ENCODE results near the gene OR2S2.
"Not testable (repeated sequence)": the region's sequence is repeated elsewhere in the genome, so short reads cannot be mapped to it uniquely, and the experiment has no call there.

Gene OR2S2, protein sequence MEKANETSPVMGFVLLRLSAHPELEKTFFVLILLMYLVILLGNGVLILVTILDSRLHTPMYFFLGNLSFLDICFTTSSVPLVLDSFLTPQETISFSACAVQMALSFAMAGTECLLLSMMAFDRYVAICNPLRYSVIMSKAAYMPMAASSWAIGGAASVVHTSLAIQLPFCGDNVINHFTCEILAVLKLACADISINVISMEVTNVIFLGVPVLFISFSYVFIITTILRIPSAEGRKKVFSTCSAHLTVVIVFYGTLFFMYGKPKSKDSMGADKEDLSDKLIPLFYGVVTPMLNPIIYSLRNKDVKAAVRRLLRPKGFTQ

DNA sequence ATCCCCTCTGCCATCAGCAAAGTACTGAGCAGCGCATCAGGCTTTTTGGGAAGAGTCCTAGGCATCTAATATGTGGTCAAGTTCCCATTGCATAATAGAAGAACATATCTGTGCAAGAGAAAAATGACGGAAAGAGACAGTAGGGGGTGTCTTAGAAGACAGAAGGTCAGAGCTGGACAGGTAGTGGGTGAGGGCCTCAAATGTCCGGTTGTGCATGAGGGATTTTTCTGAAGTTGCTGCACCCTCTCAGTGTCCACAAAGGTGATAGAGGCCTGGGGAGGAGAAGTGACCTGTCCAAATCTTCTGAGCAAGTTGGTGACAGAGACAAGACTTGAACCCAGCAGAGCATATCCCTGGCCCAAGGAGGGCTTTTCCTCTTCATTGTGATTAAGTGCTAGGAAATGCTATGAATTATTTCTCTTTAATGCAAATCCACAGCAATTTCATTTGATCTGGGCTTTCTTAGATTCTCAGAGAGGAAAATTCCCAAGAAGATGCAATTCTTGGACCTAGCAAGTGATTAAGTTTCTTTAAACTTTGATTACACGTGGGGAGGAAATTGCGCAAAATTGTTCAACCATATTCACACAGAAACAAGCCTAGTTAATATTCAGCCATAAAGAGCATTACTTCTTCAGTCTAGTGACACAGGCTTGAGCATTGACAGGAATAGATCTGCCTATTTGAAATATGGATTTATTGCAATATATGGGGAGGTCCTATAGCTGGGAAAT, at the start of gene OR2S2:
OR2S2 (minus strand) TSS at position 51 of the 734 bp plus-strand sequence. CDS start 56 bp downstream, outside the sequence.
- ATAC-seq, result no peak
- H3K36me3 Mint-ChIP-seq, result no peaks in the 10 kb centered on the region
- H3K27ac Mint-ChIP-seq, result no peak within 1 kb of the TSS
- no peak within 1 kb of the TSS for H3K4me3 Mint-ChIP-seq
- H3K27me3 Mint-ChIP-seq, result peaks cover 49% of the 10 kb centered on the region
- H3K4me1 Mint-ChIP-seq, result no peaks in the 10 kb centered on the region
- H3K9me3 Mint-ChIP-seq, result no peaks in the 10 kb centered on the region

- Mint-ChIP-seq H3K4me1 (peaks cover 28% of the 10 kb centered on the region), H3K4me3 (no peak overlapping the region), H3K36me3 (peaks cover 7% of the 10 kb centered on the region), H3K27ac (peak overlapping the region; percentile 25), H3K27me3 (peaks cover 31% of the 10 kb centered on the region), H3K9me3 (peaks cover 7% of the 10 kb centered on the region)
- ATAC-seq, result peak; percentile 77
These were observed 49.4 kb upstream of the OR2S2 start for GRCh38 chr9:36007316-36007708.

- peak overlapping the region; percentile 25 for H3K27ac Mint-ChIP-seq
- peaks cover 28% of the 10 kb centered on the region for H3K4me1 Mint-ChIP-seq
- H3K27me3 Mint-ChIP-seq, result peaks cover 33% of the 10 kb centered on the region
- no peak overlapping the region for H3K4me3 Mint-ChIP-seq
- H3K9me3 Mint-ChIP-seq, result peaks cover 7% of the 10 kb centered on the region
- ATAC-seq, result no peak
- H3K36me3 Mint-ChIP-seq, result peaks cover 7% of the 10 kb centered on the region
These were observed 48.8 kb upstream of the OR2S2 start for GRCh38 chr9:36006549-36007315.

DNA sequence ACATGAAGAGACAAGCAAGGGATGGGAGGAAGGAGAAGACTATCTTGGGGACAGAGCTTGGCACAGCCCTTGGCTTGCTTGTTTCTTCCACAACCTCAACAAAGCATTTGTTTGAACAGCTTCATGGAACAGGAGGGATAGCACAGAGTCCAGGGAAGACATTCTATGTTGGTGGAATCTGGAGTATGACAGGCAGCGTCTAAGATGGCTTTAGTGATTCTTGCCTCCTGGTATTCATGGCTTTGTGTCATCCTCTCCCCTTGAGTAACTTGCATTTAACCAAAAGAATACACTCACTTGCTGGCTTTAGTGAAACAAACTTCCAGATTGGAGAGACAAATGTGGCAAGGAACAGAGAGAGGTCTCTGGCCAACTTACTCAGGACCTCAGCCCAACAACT, 47.9 kb upstream of the OR2S2 start:
- H3K27ac Mint-ChIP-seq, result no peak overlapping the region
- ATAC-seq, result no peak
- peaks cover 28% of the 10 kb centered on the region for H3K4me1 Mint-ChIP-seq
- H3K36me3 Mint-ChIP-seq, result peaks cover 7% of the 10 kb centered on the region
- peaks cover 41% of the 10 kb centered on the region for H3K27me3 Mint-ChIP-seq
- H3K9me3 Mint-ChIP-seq, result peaks cover 7% of the 10 kb centered on the region
- H3K4me3 Mint-ChIP-seq, result no peak overlapping the region

- ATAC-seq, result no peak
- no peaks in the 10 kb centered on the region for H3K36me3 Mint-ChIP-seq
- no peak overlapping the region for H3K27ac Mint-ChIP-seq
- peaks cover 3% of the 10 kb centered on the region for H3K9me3 Mint-ChIP-seq
- H3K4me3 Mint-ChIP-seq, result no peak overlapping the region
- H3K27me3 Mint-ChIP-seq, result peaks cover 71% of the 10 kb centered on the region
- H3K4me1 Mint-ChIP-seq, result no peaks in the 10 kb centered on the region
These were observed 40.4 kb upstream of the OR2S2 start for GRCh38 chr9:35998333-35998732.

DNA sequence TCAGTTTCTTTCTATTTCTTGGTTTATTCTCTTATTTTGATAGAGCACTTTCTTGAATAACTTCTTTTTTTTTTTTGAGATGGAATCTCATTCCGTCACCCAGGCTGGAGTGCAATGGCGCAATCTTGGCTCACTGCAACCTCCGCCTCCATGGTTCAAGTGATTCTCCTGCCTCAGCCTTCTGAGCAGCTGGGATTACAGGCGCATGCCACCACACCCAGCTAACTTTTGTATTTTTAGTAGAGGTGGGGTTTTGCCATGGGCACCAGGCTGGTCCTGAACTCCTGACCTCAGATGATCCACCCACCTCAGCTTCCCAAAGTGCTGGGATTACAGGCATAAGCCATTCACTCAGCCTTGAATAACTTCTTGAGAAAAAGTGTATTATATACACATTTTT, 39.1 kb upstream of the OR2S2 start:
- H3K4me3 Mint-ChIP-seq, H3K9me3 Mint-ChIP-seq, H3K4me1 Mint-ChIP-seq, H3K36me3 Mint-ChIP-seq, ATAC-seq, H3K27ac Mint-ChIP-seq: not testable (repeated sequence)
- peaks cover 67% of the 10 kb centered on the region for H3K27me3 Mint-ChIP-seq

GRCh38 chr9:35996358-35996970, 38.5 kb upstream of the OR2S2 start:
- ATAC-seq, result no peak
- H3K9me3 Mint-ChIP-seq, result peaks cover 3% of the 10 kb centered on the region
- no peak overlapping the region for H3K4me3 Mint-ChIP-seq
- H3K4me1 Mint-ChIP-seq, result no peaks in the 10 kb centered on the region
- no peaks in the 10 kb centered on the region for H3K36me3 Mint-ChIP-seq
- H3K27ac Mint-ChIP-seq, result no peak overlapping the region
- peaks cover 70% of the 10 kb centered on the region for H3K27me3 Mint-ChIP-seq

DNA sequence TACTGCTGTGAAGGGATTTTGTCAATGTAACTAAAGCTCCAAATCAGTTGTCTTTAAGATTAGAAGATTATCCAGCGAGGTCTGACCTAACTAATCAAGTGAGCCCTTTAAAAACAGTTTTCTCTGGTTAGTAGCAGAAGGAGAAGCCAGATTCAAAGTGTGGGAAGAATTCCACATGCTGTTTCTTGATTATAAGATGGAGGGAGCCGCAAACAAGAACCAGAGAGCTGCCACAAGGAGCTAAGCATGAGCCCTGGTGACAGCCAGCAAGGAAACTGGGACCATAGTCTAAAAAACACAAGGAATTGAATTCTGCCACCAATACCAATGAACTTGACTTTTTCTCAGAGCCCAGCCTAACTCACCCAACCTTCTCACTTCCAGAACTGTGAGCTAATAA, 37.0 kb upstream of the OR2S2 start:
- Mint-ChIP-seq H3K27ac (no peak overlapping the region), H3K27me3 (peaks cover 70% of the 10 kb centered on the region)
- no peak for ATAC-seq

GRCh38 chr9:35993976-35994720, 36.2 kb upstream of the OR2S2 start:
- no peaks in the 10 kb centered on the region for H3K36me3 Mint-ChIP-seq
- no peaks in the 10 kb centered on the region for H3K4me1 Mint-ChIP-seq
- no peak for ATAC-seq
- peaks cover 3% of the 10 kb centered on the region for H3K9me3 Mint-ChIP-seq
- no peak overlapping the region for H3K4me3 Mint-ChIP-seq
- H3K27me3 Mint-ChIP-seq, result peaks cover 71% of the 10 kb centered on the region
- no peak overlapping the region for H3K27ac Mint-ChIP-seq

More for the DNA sequence above, 37.0 kb upstream of the OR2S2 start:
- Mint-ChIP-seq H3K9me3 (peaks cover 3% of the 10 kb centered on the region), H3K4me3 (no peak overlapping the region), H3K36me3 (no peaks in the 10 kb centered on the region), H3K4me1 (no peaks in the 10 kb centered on the region)

DNA sequence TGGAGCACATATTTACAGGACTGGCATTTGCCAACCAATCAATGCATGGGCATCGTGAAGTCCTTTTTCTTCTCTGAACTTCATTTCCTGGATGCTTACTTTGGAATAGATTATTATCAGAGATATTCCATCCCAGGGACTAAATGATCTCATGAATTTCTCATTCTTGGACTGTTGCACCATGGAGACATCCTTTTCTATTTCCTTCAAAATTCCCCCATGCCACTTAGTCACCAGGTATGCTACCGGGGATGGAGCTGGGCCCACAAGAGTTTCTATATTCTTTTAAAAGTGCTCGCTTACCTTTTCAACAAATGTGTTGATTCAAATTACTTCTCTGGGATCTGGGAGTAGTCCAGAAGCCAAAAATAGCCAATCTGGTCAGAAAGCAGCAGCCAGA, 35.2 kb upstream of the OR2S2 start:
- H3K4me1 Mint-ChIP-seq, H3K4me3 Mint-ChIP-seq, H3K9me3 Mint-ChIP-seq, H3K36me3 Mint-ChIP-seq, ATAC-seq, H3K27ac Mint-ChIP-seq: not testable (repeated sequence)
- H3K27me3 Mint-ChIP-seq, result peaks cover 71% of the 10 kb centered on the region

- no peak for ATAC-seq
- H3K9me3 Mint-ChIP-seq, result no peaks in the 10 kb centered on the region
- H3K27ac Mint-ChIP-seq, result no peak overlapping the region
- H3K36me3 Mint-ChIP-seq, result no peaks in the 10 kb centered on the region
- no peak overlapping the region for H3K4me3 Mint-ChIP-seq
- H3K27me3 Mint-ChIP-seq, result peaks cover 78% of the 10 kb centered on the region
- H3K4me1 Mint-ChIP-seq, result no peaks in the 10 kb centered on the region
These were observed 32.2 kb upstream of the OR2S2 start for GRCh38 chr9:35990155-35990554.

- Mint-ChIP-seq H3K36me3 (no peaks in the 10 kb centered on the region), H3K27ac (no peak overlapping the region), H3K27me3 (peaks cover 82% of the 10 kb centered on the region), H3K4me3 (no peak overlapping the region), H3K4me1 (no peaks in the 10 kb centered on the region), H3K9me3 (no peaks in the 10 kb centered on the region)
- no peak for ATAC-seq
These were observed 26.1 kb upstream of the OR2S2 start for GRCh38 chr9:35984021-35984420.

- Mint-ChIP-seq H3K4me1 (peaks cover 8% of the 10 kb centered on the region), H3K27me3 (peaks cover 85% of the 10 kb centered on the region), H3K36me3 (no peaks in the 10 kb centered on the region), H3K9me3 (no peaks in the 10 kb centered on the region), H3K4me3 (no peak overlapping the region), H3K27ac (no peak overlapping the region)
- no peak for ATAC-seq
These were observed 23.7 kb upstream of the OR2S2 start for GRCh38 chr9:35981699-35982098.

DNA sequence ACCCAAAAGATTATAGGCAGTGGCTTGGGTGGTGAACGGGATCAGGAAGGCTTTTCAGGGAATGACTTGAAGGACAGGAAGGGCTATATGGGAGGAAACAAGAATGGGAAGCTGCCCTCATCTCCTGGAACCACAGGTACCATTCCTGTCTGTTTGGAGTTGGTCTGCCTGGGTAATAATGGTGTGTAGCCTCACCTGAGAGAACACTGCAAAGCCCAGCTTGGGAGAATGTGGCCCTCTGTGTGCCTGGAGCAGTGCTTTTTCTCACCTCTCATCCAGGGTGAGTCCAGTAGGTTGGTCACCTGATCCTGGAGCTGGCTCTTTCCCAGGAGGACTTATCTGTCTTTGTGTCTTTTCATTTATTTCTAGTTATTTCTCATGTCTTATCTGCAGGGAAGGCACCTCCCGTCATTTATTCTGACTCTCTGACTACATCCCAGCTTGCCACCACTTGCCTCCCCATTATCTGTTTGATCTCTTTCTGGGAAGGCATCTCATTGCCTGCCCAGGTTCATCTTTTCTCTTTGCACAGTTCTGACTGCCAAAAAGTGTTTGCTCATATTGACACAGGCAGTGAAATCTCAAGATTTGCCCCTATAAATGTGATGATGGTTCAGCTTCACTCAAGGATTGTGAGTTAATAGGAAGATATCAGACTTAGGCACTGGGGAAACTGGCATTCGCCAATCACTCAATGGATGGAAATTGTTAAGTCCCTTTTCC, 22.5 kb upstream of the OR2S2 start:
- H3K9me3 Mint-ChIP-seq, result peaks cover 8% of the 10 kb centered on the region
- H3K4me3 Mint-ChIP-seq, result no peak overlapping the region
- peaks cover 7% of the 10 kb centered on the region for H3K36me3 Mint-ChIP-seq
- H3K27ac Mint-ChIP-seq, result no peak overlapping the region
- peaks cover 85% of the 10 kb centered on the region for H3K27me3 Mint-ChIP-seq
- H3K4me1 Mint-ChIP-seq, result peaks cover 16% of the 10 kb centered on the region
- no peak for ATAC-seq

Data from stimulated activated memory B cell treated with anti-CD40 and anti-IgM and Interleukin-4, amounts not matched to agents 10 μg/mL and 1 μg/mL and 100 μg/mL, for 72 hours (primary cell).